Calu3 (cell line): ENCODE results near the gene IL1A. TPM values are rescaled to one million over a fixed set of nuclear protein-coding genes. Genes with fewer than 3 reads are reported as not detected.

ENCODE experiments used
- BruUV-seq: library from RNA; stranded (reverse); fragments of 400-500 nt; replicated peaks from 2 replicates; lab custom pipeline; 2021; lab: Mats Ljungman, UMichigan
- CTCF ChIA-PET: fragments of 300-600 bp; sonication (Branson Sonifier 250); formaldehyde crosslinking; loops from one replicate; lab custom pipeline; 2022; ENCODE audit warnings: antibody characterized with exemption; lab: Charles Lee
- DNase-seq: peaks from one replicate; pipeline ENCODE4 v3.0.0; 2022
- H3K27ac Mint-ChIP-seq: one replicate; pipeline ENCODE4 v1.8.0; 2022; ENCODE audit warnings: mixed read lengths; ENCODE audit not compliant: unreplicated experiment
- H3K27me3 Mint-ChIP-seq: one replicate; pipeline ENCODE4 v1.8.0; 2022; ENCODE audit warnings: mixed read lengths; ENCODE audit not compliant: unreplicated experiment
- H3K36me3 Mint-ChIP-seq: one replicate; pipeline ENCODE4 v1.8.0; 2022; ENCODE audit warnings: mild to moderate bottlenecking, moderate library complexity, mixed read lengths; ENCODE audit not compliant: insufficient read depth, unreplicated experiment
- H3K4me1 Mint-ChIP-seq: one replicate; pipeline ENCODE4 v1.8.0; 2022; ENCODE audit warnings: mild to moderate bottlenecking, low read depth, mixed read lengths; ENCODE audit not compliant: unreplicated experiment
- H3K4me3 Mint-ChIP-seq: one replicate; pipeline ENCODE4 v1.8.0; 2022; ENCODE audit warnings: mild to moderate bottlenecking, low read depth, moderate library complexity, mixed read lengths; ENCODE audit not compliant: unreplicated experiment
- H3K9me3 Mint-ChIP-seq: one replicate; pipeline ENCODE4 v1.8.0; 2022; ENCODE audit warnings: low read depth, mixed read lengths; ENCODE audit not compliant: unreplicated experiment
- intact Hi-C: fragments of 100-400 bp; cut with micrococcal nuclease; formaldehyde crosslinking; loops from one replicate; pipeline ENCODE4 v1.10.0; 2022; ENCODE audit not compliant: unreplicated experiment
- total RNA-seq: library from RNA; stranded (reverse); gene quantifications from 2 replicates; pipeline ENCODE4 v1.2.3, GENCODE V29; 2022
- TF ChIP-seq, protein P1 (sequence below): fragments of 200-600 bp; IDR thresholded peaks from one replicate; pipeline ENCODE4 v1.8.0; 2022; ENCODE audit warnings: antibody characterized with exemption; ENCODE audit not compliant: unreplicated experiment

The IL1A gene
- total RNA-seq, 1 experiment from 2014 or later: 14.4 TPM

DNA sequence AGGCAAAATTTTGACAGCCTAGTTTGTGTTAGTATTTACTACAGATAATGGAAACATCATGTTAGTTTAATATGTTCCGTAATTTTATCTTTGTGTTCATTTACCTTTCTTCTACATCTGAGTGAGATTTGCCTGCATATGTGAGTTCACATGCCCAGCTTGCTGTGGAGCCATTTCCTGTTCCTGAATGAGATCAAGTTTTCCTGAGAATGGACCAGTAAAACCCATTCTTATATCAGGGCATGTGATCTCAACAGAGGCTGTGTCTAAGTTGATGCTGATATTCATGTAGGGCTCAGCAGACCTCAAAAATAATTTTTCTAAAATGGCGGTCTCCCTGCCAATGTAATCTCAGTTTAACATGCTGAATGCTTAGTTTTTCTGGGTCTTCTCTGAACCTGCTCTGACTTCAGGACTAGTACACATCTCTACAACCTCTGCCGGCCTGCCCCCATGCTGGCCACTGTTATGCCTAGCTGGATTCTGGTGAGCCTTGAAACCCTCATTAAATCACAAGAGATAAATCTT lies 1.0 kb downstream of the IL1A start:
- H3K4me3 Mint-ChIP-seq: peak overlapping the region; percentile 68
- intact Hi-C loops: no loop called here
- TF ChIP-seq, protein P1, sequence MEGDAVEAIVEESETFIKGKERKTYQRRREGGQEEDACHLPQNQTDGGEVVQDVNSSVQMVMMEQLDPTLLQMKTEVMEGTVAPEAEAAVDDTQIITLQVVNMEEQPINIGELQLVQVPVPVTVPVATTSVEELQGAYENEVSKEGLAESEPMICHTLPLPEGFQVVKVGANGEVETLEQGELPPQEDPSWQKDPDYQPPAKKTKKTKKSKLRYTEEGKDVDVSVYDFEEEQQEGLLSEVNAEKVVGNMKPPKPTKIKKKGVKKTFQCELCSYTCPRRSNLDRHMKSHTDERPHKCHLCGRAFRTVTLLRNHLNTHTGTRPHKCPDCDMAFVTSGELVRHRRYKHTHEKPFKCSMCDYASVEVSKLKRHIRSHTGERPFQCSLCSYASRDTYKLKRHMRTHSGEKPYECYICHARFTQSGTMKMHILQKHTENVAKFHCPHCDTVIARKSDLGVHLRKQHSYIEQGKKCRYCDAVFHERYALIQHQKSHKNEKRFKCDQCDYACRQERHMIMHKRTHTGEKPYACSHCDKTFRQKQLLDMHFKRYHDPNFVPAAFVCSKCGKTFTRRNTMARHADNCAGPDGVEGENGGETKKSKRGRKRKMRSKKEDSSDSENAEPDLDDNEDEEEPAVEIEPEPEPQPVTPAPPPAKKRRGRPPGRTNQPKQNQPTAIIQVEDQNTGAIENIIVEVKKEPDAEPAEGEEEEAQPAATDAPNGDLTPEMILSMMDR: no peak
- peak overlapping the region; percentile 70 for H3K27ac Mint-ChIP-seq
- H3K27me3 Mint-ChIP-seq: no peaks in the 10 kb centered on the region
- BruUV-seq: no TSS peak
- H3K4me1 Mint-ChIP-seq: peaks cover 37% of the 10 kb centered on the region
- DNase-seq: no peak
- CTCF ChIA-PET: interaction anchor here (0.7 to 2.2 kb wide), 2 partner anchors 138 to 158 kb away, joined by 7 read pairs; partner anchors contain the start of gene SLC20A1
- peaks cover 44% of the 10 kb centered on the region for H3K36me3 Mint-ChIP-seq
- H3K9me3 Mint-ChIP-seq: no peaks in the 10 kb centered on the region

DNA sequence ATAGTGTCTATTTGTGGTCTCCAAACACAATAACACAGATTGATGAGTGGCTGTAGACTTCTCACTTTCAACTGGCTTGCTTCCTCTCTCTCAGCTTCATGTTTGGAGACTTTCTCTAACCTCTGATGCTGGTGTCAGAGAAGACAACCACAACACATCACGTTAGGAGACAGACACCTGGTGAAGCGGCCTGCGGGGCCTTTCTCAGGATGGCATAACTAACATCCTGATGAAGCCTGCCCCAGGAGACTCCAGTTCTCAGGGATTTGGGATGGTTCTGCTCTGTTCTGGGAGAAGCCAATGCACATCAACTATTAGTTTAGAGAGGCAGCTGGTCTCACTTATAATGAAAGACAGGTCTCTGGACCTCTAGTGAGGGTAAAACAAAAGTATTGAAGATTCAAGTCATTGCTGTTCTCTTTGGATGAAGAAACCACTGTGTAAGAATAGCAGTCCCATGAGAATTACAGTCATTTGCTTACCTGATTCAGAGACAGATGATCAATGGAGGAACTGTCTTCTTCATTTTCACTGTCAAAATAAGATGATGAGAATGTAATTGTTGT lies 2.0 kb downstream of the IL1A start:
- H3K4me1 Mint-ChIP-seq: peaks cover 44% of the 10 kb centered on the region
- H3K4me3 Mint-ChIP-seq: peak overlapping the region; percentile 68
- no peaks in the 10 kb centered on the region for H3K9me3 Mint-ChIP-seq
- TF ChIP-seq, protein P1: no peak
- BruUV-seq: no TSS peak
- intact Hi-C loops: no loop called here
- CTCF ChIA-PET: no interaction called here
- peaks cover 53% of the 10 kb centered on the region for H3K36me3 Mint-ChIP-seq
- no peaks in the 10 kb centered on the region for H3K27me3 Mint-ChIP-seq
- peak overlapping the region; percentile 31 for H3K27ac Mint-ChIP-seq
- no peak for DNase-seq

DNA sequence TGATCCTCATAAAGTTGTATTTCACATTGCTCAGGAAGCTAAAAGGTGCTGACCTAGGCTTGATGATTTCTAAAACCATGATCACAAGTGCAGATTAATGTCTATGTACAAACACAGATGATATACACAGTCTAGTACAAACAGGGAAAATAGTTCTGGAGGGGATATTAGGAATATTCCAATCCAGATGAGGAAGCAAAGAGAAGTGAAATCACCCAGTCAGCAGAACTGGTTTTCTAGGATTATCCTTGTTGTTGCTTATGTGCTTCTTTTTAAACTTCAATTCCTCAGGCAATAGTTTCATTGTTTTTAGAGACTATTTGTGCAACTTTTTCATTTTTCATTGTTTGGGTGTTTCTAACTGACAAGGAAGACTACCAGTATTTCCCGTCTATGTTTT lies 4.7 kb downstream of the IL1A start:
- H3K9me3 Mint-ChIP-seq: no peaks in the 10 kb centered on the region
- TF ChIP-seq, protein P1: no peak
- no peak overlapping the region for H3K27ac Mint-ChIP-seq
- CTCF ChIA-PET: no interaction called here
- no peak overlapping the region for H3K4me3 Mint-ChIP-seq
- no peaks in the 10 kb centered on the region for H3K27me3 Mint-ChIP-seq
- BruUV-seq: no TSS peak
- H3K4me1 Mint-ChIP-seq: peaks cover 42% of the 10 kb centered on the region
- no peak for DNase-seq
- intact Hi-C loops: no loop called here
- peaks cover 71% of the 10 kb centered on the region for H3K36me3 Mint-ChIP-seq

DNA sequence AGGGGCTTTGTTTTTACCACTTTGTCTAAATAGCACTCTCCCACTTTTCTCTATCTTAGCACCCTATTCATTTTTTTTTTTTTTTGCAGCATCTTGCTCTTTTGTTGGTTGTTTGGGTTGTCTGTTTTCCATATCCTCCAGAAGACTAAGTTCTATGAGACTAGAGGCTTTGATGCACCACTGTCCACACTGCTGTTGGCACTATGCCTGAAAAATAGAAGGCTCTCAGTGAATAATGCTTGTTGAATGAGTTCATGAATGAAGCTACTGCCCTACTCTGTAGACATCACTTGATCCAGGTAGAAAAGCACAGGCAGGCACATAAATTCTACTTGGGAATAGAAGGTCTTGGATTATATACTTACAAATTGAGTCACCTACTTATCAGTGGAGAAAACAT lies 7.3 kb downstream of the IL1A start:
- H3K27me3 Mint-ChIP-seq: no peaks in the 10 kb centered on the region
- no TSS peak for BruUV-seq
- intact Hi-C loops: no loop called here

More for the DNA sequence above, 7.3 kb downstream of the IL1A start:
- Mint-ChIP-seq H3K4me3 (peak overlapping the region; percentile 3), H3K36me3 (peaks cover 57% of the 10 kb centered on the region), H3K27ac (peak overlapping the region; percentile 8), H3K4me1 (peaks cover 21% of the 10 kb centered on the region), H3K9me3 (no peaks in the 10 kb centered on the region)
- TF ChIP-seq, protein P1: no peak
- CTCF ChIA-PET: no interaction called here
- no peak for DNase-seq
